HG03378 (cell line): ENCODE results near the gene IRF2.

Source experiments
- ATAC-seq: cut with Tn5 transposase; IDR thresholded peaks from one replicate; pipeline ENCODE4 v1.9.1; 2021; ENCODE audit warnings: mild to moderate bottlenecking, moderate library complexity; ENCODE audit not compliant: unreplicated experiment

Gene IRF2

DNA sequence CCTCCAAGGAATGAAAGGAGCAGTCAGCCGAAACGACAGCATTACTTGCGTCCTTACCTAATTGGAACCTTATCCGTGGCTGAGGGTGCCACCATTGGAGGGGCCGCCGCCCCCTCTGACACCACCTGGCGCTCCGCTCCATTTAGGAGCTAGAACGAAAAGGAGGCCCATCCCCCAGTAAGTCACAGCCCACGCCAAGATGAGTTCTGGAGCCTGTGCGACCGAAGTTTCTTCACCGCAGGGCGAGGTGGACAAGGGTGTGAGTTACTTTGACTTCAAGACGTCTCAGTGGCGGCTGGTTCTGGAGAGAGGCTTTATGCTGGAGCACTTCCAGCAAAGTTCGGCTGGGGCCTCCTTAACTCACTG, 729 bp upstream of the IRF2 start:
- ATAC-seq: peak; percentile 20

DNA sequence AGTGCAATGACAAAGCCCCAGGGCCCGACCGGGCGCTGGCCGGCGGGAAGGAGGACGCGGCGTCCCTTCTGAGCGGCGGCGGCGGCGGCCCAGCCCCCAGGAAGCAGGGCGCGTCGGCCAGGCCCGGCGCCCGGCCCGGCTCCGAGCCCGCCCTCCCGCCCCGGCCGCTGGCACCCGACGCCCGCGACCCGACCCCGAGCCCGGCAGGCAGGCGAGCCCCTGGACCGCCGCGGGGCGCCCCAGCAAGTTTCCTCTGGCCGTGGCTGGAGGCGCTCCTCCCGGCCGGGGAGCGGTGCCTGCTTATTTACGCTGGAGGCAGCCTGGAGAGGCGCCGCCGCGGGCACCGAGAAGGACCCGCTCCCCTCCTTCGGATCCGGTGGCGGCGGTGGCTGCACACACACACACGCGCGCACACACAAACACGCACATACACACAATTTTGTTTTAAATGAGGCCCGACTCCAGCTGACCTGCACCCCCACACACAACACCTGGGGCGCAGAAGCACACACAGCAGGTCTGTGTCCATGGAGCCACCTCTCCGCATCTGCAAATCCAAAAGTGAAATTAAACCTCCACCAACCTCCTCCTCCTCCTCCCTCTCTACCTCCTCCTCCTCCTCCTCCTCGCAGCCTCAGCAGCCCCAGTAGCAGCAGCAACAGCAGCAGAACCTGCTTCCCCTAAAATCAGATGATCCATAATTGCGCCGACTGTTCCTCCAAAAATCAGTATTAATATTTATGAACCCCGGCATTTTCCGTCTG, 669 bp downstream of the IRF2 start:
- ATAC-seq: no peak

DNA sequence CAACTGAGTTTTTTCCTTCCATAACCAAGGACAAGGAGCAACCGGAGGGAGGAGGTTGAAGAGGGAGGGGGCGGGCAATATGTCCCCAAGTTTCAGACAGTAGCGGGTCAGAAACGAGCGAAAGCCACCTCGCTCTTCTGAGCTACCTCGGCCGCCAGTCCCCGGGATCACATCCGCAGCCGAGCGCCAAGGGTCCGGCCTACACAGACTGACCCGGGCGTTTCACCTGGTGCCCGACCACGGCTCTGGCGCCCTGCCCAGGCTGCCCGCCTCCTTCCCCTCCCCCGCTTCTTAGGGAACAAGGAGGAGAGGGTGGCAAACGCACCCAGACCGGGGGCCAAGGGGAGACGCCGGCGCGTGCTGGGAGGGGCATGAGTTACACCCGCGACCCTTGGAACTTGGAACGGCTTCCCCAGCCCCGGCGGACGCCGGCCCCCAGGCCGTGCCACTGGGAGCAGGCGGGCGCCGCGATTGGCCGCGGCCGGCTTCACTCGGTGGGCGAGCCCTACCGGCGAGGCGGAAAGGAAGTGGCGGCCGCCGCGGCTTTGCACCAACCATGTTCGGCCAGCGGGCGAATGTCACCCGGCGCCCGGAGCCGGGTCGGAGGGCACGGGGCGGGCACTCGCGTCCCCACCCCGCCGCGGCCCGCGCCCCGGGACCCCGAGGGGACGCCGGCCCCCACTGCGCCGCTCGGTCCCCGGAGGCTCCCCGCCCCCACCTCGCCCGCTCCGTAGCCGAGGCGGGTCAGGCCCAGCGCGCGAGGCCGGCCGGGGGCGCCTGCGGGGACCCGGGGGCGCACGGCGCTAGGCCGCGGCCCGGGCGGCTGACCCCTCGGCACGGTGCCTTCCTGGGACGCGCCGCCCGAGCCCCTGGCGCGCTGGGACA, 1.5 kb downstream of the IRF2 start:
- no peak for ATAC-seq

DNA sequence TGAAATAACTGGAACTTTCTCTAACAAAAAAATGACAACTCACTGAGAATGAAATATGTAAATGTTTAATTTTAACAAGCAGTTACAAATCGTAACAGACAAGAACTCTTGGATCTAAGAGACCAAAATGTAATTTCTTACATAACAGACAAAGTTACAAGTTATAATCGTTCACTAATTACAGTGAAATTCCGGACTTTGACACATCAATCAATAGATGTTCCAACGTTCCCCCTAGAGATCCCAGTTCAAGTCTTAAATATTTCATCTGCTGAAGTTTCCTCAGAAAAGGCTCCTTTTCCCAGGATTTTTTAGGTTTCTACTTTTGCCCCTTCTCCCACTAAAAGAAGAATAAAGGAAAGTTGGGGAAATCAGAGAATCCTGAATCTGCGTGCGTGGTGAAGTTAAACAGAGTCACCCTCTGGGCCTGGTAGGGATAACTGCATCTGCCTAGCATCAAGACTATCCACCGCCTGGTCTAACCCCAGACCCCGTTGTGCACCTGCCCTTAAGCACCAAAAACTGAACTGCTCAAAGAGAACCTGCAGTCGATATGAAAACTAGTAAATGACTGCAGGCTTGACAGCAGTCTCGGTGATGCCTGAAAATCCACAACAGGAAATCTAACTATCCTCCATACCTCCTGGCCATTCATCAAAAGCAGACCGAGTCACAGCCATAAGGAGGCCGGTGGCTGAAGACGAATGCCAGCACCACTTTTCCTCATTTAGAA, 2.3 kb downstream of the IRF2 start:
- ATAC-seq: no peak

DNA sequence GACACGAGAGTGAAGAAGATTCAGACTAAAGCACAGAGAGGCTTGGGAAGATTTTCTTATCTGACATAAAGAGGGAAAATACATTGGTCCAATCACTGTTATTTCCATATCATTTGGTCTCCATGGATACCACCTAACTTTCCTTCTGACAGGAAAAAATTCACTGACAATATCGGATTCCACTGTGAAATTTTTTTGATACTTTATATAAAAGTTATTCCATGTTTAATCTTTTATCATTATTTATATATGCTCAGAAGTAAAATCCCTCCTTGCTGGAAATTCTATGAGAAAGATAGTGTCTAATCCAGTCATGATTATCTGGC, 3.6 kb downstream of the IRF2 start:
- ATAC-seq: no peak

DNA sequence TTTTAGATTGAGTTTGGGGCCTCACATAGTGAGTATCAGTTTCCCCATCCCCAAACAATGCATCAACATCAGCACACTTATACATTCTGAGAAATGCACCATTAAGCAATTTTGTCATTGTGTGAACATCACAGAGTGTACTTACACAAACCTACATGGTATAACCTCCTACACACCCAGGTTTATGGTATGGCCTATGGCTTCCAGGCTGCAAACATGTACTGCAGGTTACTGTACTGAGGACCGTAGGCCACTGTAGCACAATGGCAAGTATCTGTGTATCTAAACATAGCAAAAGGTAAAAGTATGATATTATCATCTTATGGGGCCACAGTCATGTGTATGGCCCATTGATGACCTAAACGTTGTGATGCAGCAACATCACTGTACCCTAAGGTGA, 7.7 kb downstream of the IRF2 start:
- ATAC-seq: no peak

DNA sequence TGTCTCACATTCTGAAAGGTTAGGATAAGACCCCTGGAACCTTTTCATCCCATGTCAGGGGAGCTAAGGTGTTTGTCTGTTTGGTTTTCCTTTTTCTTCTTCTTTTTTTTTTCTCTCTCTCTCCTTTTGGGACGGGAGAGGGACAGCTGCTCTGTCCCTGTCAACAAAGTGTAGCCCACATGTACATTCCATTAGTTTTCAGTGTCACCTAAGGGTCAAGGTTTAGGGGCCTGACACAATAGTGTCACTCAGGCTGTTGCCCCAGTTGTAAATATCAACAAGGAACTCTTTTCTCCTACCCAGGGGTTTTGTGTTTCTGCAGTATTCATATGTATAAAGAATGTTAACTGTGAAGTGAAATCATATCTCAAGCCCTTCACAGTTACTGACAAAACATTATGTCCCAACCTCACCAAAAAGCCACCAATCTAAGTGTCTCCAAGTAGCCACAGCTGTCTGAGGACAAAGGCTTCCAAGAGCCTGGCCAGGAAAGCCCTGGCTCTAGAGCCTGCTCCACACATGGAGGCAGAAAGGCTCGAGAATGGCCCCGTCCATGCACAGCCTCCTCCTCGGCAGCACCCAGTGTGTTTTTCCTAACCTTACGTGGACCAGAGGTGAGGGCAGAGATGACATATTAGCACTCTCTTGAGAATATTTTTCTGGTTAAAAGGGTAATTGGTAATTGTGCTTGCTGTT, 9.4 kb downstream of the IRF2 start:
- no peak for ATAC-seq

DNA sequence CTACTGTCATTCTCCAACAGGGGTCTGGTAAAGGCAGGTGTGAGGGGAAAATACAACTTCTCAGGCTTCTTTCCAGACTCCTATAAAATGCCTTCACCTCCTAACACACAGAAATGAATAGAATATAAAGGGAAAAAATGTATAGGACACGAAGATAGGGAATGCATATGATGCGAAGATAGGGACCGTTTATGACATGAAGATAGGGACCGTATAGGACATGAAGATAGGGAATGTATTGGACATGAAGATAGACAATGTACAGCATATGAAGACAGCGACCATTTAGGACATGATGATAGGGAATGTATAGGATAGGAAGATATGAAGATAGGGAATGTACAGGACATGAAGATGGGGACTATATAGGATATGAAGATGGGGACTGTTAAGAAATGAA, 10.5 kb downstream of the IRF2 start:
- ATAC-seq: no peak

DNA sequence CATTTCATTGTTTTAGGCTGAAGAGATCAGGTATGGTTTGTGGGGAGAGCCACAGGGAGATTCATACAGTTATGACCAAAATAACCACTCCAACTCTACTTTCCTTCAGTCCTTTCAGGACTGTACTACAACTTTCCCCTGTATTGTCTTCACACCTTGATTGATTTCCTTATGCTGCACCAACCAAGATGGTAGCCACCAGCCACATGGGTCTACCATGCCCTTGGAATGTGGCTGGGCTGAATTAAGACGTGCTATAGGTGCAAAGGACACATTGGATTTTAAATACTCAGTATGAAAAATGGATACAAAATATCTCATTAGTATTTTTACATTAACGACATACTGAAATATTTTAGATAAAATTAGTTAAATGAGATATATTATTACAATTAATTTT, 11.2 kb downstream of the IRF2 start:
- no peak for ATAC-seq

DNA sequence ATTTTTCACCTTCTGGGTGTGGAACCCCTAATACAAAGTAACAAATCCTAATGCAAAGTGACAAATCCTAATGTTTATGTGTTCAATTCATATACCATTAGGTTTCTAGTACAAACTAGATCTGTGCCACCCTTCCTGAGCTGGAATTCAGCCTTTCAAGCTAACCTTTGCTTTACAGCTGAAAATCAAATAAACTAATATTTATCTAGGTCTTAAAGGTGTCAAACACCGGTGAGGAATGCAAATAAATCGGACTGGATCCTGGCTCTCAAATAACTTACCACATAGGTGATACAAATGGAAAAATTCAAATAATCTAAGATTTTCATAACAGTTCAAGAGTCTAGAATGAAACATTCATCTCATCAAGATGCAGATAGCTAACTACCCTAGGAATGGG, 11.6 kb downstream of the IRF2 start:
- no peak for ATAC-seq

DNA sequence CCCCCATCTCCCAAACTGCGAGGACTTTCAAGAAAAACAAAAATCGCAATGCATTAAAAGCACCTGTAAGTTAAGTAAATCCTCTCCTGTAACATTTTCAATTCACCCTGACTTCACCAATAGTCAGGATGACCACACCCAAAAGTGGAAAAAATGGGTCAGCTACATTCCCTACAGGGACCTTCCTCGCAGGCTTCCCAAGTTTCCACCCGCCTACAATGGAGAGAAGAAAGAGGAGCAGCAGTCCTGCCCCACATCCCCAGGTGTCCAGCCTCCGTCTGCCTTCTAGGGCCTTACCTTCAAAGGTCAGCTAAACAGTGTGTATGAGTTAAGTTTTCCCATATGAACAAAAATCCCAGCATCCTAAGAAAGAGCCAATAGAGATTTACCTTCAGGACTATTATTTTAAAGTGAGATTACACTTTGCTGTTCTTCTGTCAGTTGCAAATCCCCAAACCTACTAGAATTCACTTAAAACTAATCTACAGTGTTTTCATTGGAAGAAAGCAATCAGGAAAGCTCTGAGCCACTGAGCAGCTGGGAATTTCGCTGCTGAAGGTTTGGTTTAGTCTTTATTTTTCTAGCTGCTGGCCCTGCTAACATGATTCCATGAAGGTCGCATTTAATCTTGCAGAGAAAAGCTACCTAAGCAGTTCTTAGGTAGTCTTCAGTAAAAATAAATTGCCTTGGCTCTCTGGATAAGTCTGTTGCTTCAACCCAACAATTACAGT, 12.5 kb downstream of the IRF2 start:
- no peak for ATAC-seq

DNA sequence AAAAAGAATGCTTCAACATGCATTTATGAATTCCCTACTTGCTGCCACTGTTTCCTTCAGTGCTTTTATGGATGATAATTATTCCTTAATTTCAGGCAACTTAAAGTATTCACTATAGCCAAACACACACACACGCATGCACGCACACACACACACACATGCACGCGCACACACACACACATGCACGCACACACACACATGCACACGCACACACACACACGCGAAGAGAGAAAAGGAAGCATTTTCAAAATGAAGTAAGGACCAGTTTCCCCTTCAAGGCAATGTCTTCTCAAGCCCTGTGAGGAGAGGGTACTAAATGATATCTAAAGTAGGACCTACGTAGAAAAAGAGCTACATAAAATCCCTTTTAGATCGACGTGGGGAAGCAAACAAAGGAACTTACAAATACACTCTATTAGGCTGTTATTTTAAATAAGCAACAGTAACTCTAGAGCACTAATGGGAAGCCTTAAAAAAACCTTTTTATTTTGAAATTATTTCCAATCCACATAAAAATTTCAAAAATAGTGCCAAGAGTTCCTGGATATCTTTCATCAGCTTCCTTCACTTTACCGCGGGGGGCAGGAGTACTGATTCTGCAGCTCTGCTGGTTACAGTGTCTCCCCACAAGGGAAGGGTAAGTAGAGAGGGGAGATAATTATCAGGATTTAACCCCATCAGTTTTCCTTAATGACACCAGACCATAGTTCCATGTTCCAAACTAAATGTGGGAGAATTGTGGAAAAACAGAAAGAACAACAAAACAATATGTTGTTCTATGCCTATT, 13.7 kb downstream of the IRF2 start:
- no peak for ATAC-seq

DNA sequence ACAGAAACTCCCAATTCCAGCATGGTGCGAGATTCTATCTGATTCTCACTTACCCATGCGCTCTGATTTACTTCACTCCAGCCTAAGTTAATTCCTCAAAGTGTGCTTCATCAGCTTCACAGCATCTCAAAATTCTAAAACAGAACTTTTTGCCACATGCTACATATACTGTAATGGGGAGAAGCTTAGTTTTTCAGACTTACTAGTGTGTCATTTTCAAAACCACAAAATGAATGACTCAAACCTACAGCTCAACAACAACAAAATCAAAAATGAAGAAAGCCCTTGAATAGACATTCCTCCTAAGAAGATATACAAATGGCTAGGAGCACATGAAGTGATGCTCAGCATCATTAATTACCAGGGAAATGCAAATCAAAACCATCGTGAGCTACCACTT, 14.9 kb downstream of the IRF2 start:
- no peak for ATAC-seq

DNA sequence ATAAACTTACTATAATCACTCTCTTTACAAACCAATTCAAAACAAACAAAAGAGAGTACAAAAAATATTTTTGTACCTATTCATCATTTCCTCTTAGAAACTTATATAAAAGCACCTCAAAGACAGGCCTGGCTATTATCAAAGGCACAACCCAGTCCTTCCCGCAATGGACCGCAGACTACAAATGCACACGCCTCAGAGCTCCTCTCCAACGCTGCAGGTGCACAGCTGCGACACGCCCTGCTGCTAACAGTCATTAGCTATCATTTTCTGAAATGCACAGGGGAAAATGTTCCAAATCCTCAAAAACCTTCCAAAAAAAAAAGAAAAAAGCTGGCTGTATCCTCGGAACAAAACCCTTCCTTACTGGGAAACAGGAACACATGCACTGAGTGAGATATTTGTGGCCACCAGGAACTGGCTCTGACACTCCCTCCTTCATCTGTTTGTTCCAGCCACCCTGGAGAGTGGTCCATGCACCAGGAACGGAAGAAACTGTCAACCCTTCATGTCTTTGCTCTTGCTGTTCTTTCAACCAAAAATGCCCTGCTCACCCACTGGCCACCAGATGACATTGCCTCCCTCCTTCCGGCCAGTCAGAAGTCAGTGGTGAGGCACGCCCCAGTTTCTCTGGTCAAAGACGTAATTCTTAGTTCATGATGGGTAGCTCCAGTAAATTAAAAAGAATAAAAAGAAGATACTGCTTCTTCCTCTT, 16.7 kb downstream of the IRF2 start:
- no peak for ATAC-seq

DNA sequence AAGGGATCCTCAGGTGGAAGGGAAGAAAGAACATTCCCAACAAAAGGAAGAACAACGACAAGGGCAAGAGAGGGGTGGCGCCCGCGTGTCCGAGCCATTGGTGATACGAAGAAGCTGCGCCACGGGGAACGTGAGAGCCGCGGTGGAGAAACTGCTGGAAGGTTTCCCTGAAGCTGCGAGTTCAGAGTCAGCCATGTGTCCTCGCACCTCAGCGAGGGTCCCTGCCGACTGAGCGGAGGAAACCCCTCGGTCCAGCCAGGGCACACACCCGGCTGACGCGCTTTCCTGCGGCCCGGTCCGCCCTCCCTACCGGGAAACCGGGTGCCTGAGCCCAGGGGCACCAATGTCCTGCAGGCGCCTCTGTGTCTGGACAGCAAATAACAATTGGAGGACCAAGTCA, 18.0 kb downstream of the IRF2 start:
- ATAC-seq: no peak

DNA sequence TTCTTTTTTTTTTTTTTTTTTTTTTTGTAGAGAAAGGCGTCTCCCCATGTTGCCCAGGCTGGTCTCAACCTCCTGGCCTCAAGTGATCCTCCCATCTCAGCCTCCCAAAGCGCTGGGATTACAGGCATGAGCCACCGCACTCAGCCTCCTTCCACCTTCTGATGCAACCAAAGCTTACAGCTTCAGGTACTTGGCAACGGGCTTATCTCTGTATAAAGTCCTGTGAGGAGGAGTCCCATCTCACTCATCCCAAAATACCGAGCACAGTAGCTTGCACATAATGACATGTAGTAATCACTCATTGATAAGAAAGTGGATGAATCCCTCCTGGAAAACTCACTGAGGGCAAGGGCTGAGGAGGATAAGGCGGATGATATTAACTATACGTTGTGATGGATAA, 19.1 kb downstream of the IRF2 start:
- no peak for ATAC-seq

DNA sequence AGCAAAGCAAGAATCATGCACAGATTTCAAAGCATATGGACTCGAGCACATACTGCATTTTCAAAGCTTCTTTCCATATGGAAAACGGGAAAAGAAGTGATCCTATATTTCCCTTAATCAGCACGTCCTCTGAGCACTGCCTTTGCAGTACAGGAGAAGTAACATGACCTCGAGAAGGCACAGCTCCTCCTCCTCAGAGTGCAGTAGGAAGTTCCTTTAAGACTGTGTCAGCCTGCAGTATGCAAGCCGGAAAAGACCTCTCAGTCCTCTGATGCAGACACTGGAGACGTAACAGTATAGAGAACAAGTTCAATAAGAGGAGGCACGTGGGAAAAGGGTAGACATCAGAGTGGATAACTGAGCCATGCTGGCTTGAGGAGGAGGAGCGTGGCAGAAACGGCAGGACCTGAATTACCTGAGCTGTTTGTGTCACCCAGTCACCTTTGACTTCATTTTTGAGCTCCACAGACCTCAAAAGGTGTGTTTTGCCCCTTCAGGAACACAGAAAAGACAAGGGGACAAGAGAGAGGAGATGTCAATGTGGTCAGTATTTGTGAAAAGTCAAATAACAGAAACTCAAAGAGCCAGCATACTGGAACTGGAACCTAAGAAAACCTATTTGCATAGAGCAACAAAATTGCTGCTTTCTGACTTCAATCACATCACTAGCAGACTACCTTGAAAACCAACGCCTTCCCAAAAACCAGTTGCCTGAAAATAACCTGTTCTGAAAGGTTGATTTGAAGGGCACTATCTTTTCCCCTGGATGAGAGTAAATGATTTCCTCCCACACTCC, 20.8 kb downstream of the IRF2 start:
- peak; percentile 69 for ATAC-seq

DNA sequence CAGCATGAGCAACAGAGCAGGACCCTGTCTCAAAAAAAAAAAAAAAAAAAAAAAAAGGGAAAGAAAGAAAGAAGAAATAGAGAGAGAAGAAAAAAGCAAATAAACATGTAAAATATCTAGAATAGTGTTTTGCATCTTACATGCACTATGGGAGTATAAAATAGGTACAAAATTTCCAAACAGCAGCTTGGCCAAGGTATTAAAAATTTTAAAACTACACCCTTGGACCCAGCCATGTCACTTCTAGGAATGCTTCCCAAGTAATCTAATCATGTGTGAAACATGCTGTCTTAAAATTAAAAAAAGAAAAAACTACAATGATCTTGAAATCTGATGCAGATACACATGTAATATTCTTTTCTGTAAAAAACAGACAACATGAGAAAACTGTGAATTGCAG, 21.6 kb downstream of the IRF2 start:
- ATAC-seq: no peak
